ENCODE data around the gene HSD17B12.
A peak's percentile ranks its signal among the peaks of the same experiment; 100 is the strongest.

The HSD17B12 gene

DNA sequence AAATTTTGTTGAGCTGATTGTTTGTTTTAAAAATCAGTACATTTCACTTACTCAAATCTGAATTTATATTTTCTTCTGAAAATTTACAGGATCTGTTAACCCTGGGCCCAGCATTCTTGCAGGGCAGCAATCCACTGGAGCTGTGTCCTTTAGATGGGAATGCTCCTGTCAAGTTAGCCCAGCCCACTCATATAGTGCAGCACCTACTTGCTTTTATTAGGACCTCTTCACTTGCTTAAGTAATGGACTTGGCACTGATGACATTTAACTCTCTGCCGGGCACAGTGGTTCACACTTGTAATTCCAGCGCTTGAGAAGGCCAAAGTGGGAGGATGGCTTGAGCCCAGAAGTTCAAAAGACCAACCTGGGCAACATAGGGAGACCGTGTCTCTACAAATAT is 89.6 kb downstream of the HSD17B12 start:
- Histone ChIP-seq H3K27ac (ENCODE audit: low read depth, low read length) (no peak overlapping the region), H3K36me3 (ENCODE audit: insufficient read depth, low read length) (peaks cover 32% of the 10 kb centered on the region), H3K4me1 (ENCODE audit: control insufficient read depth, insufficient read depth, low read length, unreplicated experiment) (no peaks in the 10 kb centered on the region), H3K79me2 (ENCODE audit: control insufficient read depth, insufficient read depth, low read length, unreplicated experiment) (no peaks in the 10 kb centered on the region), H2AFZ (ENCODE audit: low read length, unreplicated experiment) (no peak overlapping the region), H3K4me3 (ENCODE audit: low read depth, low read length) (no peak overlapping the region), H3K27me3 (ENCODE audit: insufficient read depth, low read length) (no peaks in the 10 kb centered on the region)

DNA sequence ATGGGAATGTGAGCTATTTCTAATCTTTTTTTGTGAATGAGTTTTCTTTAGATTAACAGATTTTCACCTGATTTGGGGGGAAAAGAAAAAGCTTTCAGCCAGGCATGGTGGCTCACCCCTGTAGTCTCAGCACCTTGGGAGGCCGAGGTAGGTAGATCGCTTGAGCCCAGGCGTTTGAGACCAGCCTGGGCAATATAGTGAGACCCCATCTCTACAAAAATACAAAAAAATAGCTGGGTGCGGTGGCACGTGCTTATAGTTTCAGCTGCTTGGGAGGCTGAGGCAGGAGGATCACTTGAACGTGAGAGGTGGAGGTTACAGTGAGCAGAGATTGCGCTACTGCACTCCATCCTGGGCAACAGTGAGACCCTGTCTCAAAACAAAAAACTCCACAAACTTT is 92.2 kb downstream of the HSD17B12 start:
- H3K4me3 ChIP-seq (ENCODE audit: low read depth, low read length), result no peak overlapping the region
- H3K4me1 ChIP-seq (ENCODE audit: control insufficient read depth, insufficient read depth, low read length, unreplicated experiment), result no peaks in the 10 kb centered on the region
- H3K79me2 ChIP-seq (ENCODE audit: control insufficient read depth, insufficient read depth, low read length, unreplicated experiment), result no peaks in the 10 kb centered on the region
- H2AFZ ChIP-seq (ENCODE audit: low read length, unreplicated experiment), result no peak overlapping the region
- H3K27me3 ChIP-seq (ENCODE audit: insufficient read depth, low read length), result no peaks in the 10 kb centered on the region
- H3K36me3 ChIP-seq (ENCODE audit: insufficient read depth, low read length), result peaks cover 21% of the 10 kb centered on the region
- H3K27ac ChIP-seq (ENCODE audit: low read depth, low read length), result no peak overlapping the region

DNA sequence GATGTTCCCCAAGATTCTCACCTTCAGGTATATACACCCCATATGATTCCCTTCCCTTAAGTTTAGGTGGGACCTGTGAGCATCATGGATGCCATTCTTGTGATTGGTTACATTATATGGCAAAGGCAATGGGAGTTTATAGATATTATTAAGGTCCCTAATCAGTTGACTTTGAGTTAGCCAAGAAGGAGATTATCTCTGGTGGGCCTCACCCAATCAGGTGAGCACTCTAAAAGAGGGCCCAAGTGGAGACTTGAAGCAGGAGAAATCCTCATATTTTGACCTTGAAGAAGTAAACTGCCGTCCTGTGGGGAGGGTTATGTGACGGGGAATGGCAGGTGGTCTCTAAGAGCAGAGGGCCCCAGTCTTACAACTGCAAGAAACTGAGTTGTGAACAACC is 94.2 kb downstream of the HSD17B12 start:
- peaks cover 7% of the 10 kb centered on the region for H3K79me2 ChIP-seq (ENCODE audit: control insufficient read depth, insufficient read depth, low read length, unreplicated experiment)
- H3K4me3 ChIP-seq (ENCODE audit: low read depth, low read length), result no peak overlapping the region
- peaks cover 10% of the 10 kb centered on the region for H3K36me3 ChIP-seq (ENCODE audit: insufficient read depth, low read length)
- H3K27ac ChIP-seq (ENCODE audit: low read depth, low read length), result no peak overlapping the region
- no peaks in the 10 kb centered on the region for H3K27me3 ChIP-seq (ENCODE audit: insufficient read depth, low read length)
- no peak overlapping the region for H2AFZ ChIP-seq (ENCODE audit: low read length, unreplicated experiment)
- H3K4me1 ChIP-seq (ENCODE audit: control insufficient read depth, insufficient read depth, low read length, unreplicated experiment), result peaks cover 6% of the 10 kb centered on the region

DNA sequence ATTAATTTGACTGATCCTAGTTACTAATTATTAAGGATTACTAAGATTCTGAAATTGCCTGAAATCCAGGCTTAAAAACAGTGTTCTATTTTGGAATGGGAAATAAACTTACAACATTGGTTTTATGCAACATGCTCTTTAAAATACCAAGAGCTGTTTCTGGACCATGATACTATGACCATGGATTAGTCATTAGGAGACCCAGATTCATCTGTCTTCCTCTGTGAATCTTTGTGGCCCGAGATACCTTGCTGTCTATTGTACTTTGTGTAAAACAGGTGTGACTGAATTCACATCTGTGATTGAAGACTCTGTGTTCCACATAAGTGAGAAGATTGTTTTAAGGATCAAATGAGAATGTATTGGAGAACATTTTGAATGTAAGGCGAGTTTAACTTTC is 98.8 kb downstream of the HSD17B12 start:
- Histone ChIP-seq H3K4me1 (ENCODE audit: control insufficient read depth, insufficient read depth, low read length, unreplicated experiment) (peaks cover 6% of the 10 kb centered on the region), H3K79me2 (ENCODE audit: control insufficient read depth, insufficient read depth, low read length, unreplicated experiment) (peaks cover 15% of the 10 kb centered on the region), H2AFZ (ENCODE audit: low read length, unreplicated experiment) (no peak overlapping the region), H3K4me3 (ENCODE audit: low read depth, low read length) (no peak overlapping the region), H3K27me3 (ENCODE audit: insufficient read depth, low read length) (no peaks in the 10 kb centered on the region), H3K36me3 (ENCODE audit: insufficient read depth, low read length) (peaks cover 10% of the 10 kb centered on the region; the same call in 1 of the 2 replicates), H3K27ac (ENCODE audit: low read depth, low read length) (no peak overlapping the region)

DNA sequence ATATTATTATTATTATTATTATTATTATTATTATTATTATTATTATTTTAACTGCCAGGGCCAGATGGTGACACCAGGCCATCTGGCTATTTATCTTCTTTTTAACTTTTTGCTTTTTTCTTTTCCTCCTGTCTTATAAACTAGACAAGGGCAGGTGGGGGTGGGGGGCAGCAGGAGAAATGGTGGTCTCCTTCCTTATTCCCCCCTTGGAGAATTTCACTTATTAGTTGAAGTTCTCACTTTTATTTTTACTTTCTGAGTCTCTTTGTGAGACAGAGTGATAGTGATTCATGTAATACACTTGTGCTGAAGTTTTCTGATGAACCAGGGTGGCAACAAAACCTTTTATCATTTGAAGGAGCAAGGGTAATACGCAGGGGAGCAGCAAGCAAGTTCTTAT is 103.8 kb downstream of the HSD17B12 start:
- H3K4me3 ChIP-seq (ENCODE audit: low read depth, low read length), result no peak overlapping the region
- no peak overlapping the region for H2AFZ ChIP-seq (ENCODE audit: low read length, unreplicated experiment)
- H3K36me3 ChIP-seq (ENCODE audit: insufficient read depth, low read length), result peaks cover 18% of the 10 kb centered on the region
- peaks cover 5% of the 10 kb centered on the region for H3K4me1 ChIP-seq (ENCODE audit: control insufficient read depth, insufficient read depth, low read length, unreplicated experiment)
- H3K27ac ChIP-seq (ENCODE audit: low read depth, low read length), result no peak overlapping the region
- H3K27me3 ChIP-seq (ENCODE audit: insufficient read depth, low read length), result no peaks in the 10 kb centered on the region
- peaks cover 12% of the 10 kb centered on the region for H3K79me2 ChIP-seq (ENCODE audit: control insufficient read depth, insufficient read depth, low read length, unreplicated experiment)

DNA sequence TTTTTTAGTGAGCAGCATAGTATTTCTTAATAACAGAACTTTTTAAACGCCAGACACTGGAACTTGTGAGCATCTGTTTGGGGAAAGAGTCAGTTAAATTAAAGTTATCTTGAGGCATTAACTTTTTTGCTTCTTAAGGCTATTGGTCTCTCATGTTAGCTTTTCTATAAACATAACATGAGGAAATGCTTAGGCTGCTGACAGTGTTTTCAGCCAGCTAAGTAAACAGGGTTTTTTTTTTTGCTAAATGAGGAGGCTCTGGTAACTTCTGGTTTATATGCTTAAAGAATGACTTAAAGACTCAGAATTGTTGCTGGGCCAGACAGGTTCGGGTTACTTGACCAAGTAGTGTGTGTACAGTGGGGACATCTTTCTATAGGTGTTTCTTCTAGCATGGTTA is 104.3 kb downstream of the HSD17B12 start:
- Histone ChIP-seq H3K27ac (ENCODE audit: low read depth, low read length) (no peak overlapping the region), H2AFZ (ENCODE audit: low read length, unreplicated experiment) (no peak overlapping the region), H3K4me3 (ENCODE audit: low read depth, low read length) (no peak overlapping the region), H3K36me3 (ENCODE audit: insufficient read depth, low read length) (peaks cover 18% of the 10 kb centered on the region), H3K79me2 (ENCODE audit: control insufficient read depth, insufficient read depth, low read length, unreplicated experiment) (peaks cover 8% of the 10 kb centered on the region), H3K4me1 (ENCODE audit: control insufficient read depth, insufficient read depth, low read length, unreplicated experiment) (peaks cover 5% of the 10 kb centered on the region), H3K27me3 (ENCODE audit: insufficient read depth, low read length) (no peaks in the 10 kb centered on the region)

DNA sequence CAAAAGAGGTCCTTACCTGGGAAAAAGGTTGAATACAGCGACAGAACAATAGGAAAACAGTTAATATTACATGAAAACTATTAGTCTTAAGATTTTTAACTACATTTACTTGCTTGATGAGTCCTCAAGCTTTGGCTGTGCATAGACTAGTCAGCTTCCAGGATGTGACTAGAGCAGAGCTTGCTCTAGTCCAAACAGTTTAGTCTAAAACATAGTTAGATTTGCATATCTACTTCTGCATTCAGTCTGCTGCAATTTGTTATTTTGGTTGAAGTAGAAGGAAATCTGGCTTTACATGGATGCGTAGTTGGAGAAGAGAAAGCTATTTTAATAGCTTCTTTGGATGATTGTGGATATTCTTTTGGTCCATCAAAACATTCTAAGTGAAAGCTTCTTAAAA is 104.8 kb downstream of the HSD17B12 start:
- H3K79me2 ChIP-seq (ENCODE audit: control insufficient read depth, insufficient read depth, low read length, unreplicated experiment), result peaks cover 6% of the 10 kb centered on the region

DNA sequence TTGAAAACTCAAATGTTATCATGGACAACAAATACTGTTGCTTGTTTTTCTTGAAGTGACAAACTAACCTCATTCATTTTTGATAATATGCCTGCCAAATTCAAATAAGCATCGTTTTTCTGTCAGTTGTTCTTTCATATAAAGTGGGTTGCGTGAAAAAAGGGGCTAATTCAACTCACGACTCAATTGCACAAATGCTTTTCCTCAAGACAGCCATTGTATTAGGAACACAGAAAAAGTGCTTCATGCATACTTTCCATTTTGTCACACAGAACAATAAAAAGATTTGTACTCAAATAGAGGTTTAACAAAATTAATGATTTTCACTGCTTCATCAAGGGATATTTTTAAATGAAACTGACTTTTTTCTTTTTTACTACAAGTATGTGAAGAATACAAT is 105.5 kb downstream of the HSD17B12 start:
- H3K36me3 ChIP-seq (ENCODE audit: insufficient read depth, low read length), result peaks cover 18% of the 10 kb centered on the region
- H3K4me1 ChIP-seq (ENCODE audit: control insufficient read depth, insufficient read depth, low read length, unreplicated experiment), result peaks cover 16% of the 10 kb centered on the region
- H3K4me3 ChIP-seq (ENCODE audit: low read depth, low read length), result no peak overlapping the region
- peaks cover 3% of the 10 kb centered on the region for H3K79me2 ChIP-seq (ENCODE audit: control insufficient read depth, insufficient read depth, low read length, unreplicated experiment)
- no peaks in the 10 kb centered on the region for H3K27me3 ChIP-seq (ENCODE audit: insufficient read depth, low read length)
- H3K27ac ChIP-seq (ENCODE audit: low read depth, low read length), result no peak overlapping the region
- H2AFZ ChIP-seq (ENCODE audit: low read length, unreplicated experiment), result no peak overlapping the region

More for the DNA sequence above, 104.8 kb downstream of the HSD17B12 start:
- Histone ChIP-seq H3K36me3 (ENCODE audit: insufficient read depth, low read length) (peaks cover 18% of the 10 kb centered on the region), H3K27ac (ENCODE audit: low read depth, low read length) (no peak overlapping the region), H2AFZ (ENCODE audit: low read length, unreplicated experiment) (no peak overlapping the region), H3K27me3 (ENCODE audit: insufficient read depth, low read length) (no peaks in the 10 kb centered on the region), H3K4me3 (ENCODE audit: low read depth, low read length) (no peak overlapping the region), H3K4me1 (ENCODE audit: control insufficient read depth, insufficient read depth, low read length, unreplicated experiment) (peaks cover 9% of the 10 kb centered on the region)

DNA sequence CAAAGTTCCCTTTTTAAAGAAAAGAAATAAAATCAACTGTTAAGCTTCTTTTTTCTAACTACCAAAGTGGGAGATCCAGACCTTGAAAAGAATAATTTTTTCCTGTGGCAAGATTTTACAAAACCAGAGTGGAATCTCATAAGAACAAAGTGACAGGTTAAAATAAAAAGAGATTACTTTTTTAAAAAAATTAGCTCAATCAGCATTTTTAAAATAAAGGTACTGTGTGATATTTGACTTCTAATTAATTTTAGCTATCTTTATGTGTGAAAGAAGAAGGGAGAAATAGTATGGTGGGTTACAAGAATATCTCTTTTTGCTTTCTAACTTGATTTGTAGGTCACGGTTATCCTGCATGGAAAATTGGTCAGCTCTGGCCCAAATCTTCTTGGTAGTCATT is 107.3 kb downstream of the HSD17B12 start:
- Histone ChIP-seq H3K36me3 (ENCODE audit: insufficient read depth, low read length) (peaks cover 18% of the 10 kb centered on the region), H3K79me2 (ENCODE audit: control insufficient read depth, insufficient read depth, low read length, unreplicated experiment) (peaks cover 6% of the 10 kb centered on the region), H2AFZ (ENCODE audit: low read length, unreplicated experiment) (no peak overlapping the region), H3K4me3 (ENCODE audit: low read depth, low read length) (no peak overlapping the region), H3K4me1 (ENCODE audit: control insufficient read depth, insufficient read depth, low read length, unreplicated experiment) (peaks cover 17% of the 10 kb centered on the region), H3K27ac (ENCODE audit: low read depth, low read length) (no peak overlapping the region), H3K27me3 (ENCODE audit: insufficient read depth, low read length) (no peaks in the 10 kb centered on the region)

DNA sequence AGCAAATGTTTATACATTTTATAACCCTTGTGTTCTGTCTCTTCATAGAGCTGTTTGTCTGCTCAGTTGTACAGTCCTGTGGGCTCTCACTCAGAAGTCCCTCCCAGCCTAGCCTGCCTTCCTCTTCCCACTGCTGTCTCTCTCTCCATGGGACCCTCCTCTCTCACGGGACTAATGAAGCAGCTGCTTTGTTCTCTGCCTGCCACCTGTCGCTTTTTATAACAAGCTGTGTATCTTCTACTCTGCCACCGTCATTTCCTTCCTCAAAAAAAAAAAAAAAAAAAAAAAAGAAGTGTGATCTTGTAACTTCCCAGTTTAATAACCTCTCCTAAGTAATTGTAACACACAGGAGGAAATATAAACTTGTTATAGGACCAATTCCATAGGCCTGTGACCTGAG is 107.9 kb downstream of the HSD17B12 start:
- peaks cover 17% of the 10 kb centered on the region for H3K4me1 ChIP-seq (ENCODE audit: control insufficient read depth, insufficient read depth, low read length, unreplicated experiment)
- peaks cover 18% of the 10 kb centered on the region for H3K36me3 ChIP-seq (ENCODE audit: insufficient read depth, low read length)
- H3K27me3 ChIP-seq (ENCODE audit: insufficient read depth, low read length), result no peaks in the 10 kb centered on the region
- H3K27ac ChIP-seq (ENCODE audit: low read depth, low read length), result no peak overlapping the region
- H3K4me3 ChIP-seq (ENCODE audit: low read depth, low read length), result no peak overlapping the region
- H2AFZ ChIP-seq (ENCODE audit: low read length, unreplicated experiment), result no peak overlapping the region
- peaks cover 6% of the 10 kb centered on the region for H3K79me2 ChIP-seq (ENCODE audit: control insufficient read depth, insufficient read depth, low read length, unreplicated experiment)

DNA sequence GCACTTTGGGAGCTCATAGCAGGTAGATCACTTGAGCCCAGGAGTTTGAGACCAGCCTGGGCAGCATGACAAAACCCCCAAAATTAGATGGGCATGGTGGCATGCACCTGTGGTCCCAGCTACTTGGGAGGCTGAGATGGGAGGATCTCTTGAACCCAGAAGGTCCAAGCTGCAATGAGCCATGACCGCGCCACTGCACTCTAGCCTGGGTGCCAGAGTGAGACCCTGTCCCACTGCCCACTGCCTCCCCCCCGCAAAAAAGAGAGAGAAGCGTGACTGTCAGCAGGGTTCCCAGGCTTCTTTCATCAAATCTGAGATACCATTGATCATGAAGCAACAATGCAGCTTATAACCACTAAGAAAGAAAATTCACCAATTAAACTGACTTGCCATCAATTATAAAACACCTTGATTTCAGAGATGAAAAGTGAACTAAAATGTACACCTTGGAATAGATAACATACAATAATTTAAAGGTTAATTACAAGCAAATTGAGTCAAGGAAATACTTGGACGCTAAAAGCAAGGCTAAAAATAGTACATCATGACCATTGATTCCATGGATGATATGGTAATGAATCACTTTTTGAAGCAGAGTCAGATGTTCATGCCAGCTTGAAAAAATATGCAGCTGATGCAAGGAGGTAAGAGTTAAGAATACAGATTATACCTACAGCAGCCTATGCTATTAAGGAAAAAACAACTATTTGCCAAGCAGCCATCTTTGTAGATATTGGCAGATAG is 109.3 kb downstream of the HSD17B12 start:
- H3K4me3 ChIP-seq (ENCODE audit: low read depth, low read length), result peak overlapping the region; percentile 41; the same call in 1 of the 2 replicates
- no peak overlapping the region for H2AFZ ChIP-seq (ENCODE audit: low read length, unreplicated experiment)
- H3K27ac ChIP-seq (ENCODE audit: low read depth, low read length), result peak overlapping the region; percentile 84
- no peaks in the 10 kb centered on the region for H3K27me3 ChIP-seq (ENCODE audit: insufficient read depth, low read length)
- H3K36me3 ChIP-seq (ENCODE audit: insufficient read depth, low read length), result peaks cover 8% of the 10 kb centered on the region
- peaks cover 17% of the 10 kb centered on the region for H3K4me1 ChIP-seq (ENCODE audit: control insufficient read depth, insufficient read depth, low read length, unreplicated experiment)
- peaks cover 6% of the 10 kb centered on the region for H3K79me2 ChIP-seq (ENCODE audit: control insufficient read depth, insufficient read depth, low read length, unreplicated experiment)
